ENCODE measurements around the gene MPV17L. TPM values are rescaled to one million over a fixed set of nuclear protein-coding genes. Genes with fewer than 3 reads are reported as not detected.
"Not testable (repeated sequence)": the region's sequence is repeated elsewhere in the genome, so short reads cannot be mapped to it uniquely, and the experiment has no call there.

Gene MPV17L
- total RNA-seq, 2 donors from 2014 or later = not detected

DNA sequence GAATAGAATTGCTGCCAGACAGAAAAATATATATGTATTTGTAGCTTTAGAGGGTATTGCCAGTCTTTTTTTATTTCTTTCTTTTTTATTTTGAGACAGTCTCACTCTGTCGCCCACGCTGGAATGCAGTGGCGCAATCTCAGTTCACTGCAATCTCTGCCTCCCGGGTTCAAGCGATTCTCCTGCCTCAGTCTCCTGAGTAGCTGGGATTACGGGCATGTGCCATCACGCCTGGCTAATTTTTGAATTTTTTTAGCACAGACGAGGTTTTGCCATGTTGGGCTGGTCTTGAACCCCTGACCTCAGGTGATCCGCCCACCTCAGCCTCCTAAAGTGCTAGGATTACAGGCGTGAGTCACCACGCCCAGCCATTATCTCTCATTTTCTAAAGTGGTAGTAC is 35.3 kb downstream of the MPV17L start:
- not testable (repeated sequence) for ATAC-seq (replicated peaks); H3K9me3 Mint-ChIP-seq; H3K4me3 Mint-ChIP-seq; H3K36me3 Mint-ChIP-seq (ENCODE audit: low read depth); H3K27ac Mint-ChIP-seq; H3K4me1 Mint-ChIP-seq
- peaks cover 19% of the 10 kb centered on the region for H3K27me3 Mint-ChIP-seq

DNA sequence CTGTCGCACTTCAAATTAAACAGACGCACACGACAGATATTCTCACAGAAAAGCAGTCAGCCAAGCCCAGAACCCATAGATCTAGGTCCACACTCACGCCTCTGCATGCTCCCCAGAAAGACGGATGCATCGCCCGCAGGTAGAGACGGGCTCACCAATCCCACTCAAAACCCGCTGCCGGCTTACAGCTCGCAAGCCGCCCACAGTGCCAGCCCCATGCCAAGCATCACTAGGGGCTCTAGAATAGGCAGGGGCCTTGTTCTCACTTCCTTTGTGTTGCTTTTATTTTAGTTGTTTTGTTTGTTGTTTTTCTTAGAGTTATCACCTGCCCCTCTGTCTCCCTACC is 38.5 kb downstream of the MPV17L start:
- ATAC-seq (replicated peaks) = peak; percentile 51
- peaks cover 7% of the 10 kb centered on the region for H3K4me1 Mint-ChIP-seq
- H3K4me3 Mint-ChIP-seq = peak overlapping the region; percentile 73

DNA sequence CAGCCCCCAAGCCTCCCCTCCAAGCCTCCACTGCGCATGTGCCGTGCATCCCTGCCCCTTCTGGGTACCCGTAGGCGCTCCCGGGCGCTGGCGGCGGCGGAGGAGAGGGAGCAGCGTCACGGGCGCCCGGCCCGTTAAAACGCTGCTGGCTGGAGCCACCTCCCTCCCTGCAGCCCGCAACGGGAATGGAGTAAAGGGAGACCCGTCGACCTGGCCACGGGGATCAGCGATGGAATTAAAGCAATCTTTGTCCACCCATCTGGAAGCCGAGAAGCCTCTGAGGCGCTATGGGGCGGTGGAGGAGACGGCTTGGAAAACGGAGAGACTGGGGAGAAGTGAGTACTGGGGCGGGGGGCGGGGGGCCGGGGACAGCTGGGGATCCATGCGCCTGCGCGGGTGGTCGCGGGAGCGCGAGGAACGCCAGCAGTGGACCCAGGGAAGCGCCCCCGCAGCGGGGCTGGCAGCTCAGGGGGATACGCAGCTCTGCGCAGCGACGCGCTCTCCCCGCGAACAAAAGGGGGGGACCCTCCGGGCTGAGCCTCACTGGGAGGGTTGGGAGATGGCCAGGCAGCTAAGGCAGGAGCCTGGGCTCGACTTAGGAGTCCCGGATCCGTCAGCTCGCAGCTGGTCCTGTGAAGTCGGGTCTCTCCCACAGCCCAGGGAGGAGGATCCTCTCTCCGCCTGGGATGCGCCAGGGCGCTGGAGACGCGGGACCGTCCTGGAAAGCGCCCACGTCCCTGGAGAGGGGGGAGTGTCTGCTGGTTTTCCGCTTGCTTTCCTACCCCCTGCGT is 39.1 kb downstream of the MPV17L start, which contains the start of gene BMERB1:
TSS of gene BMERB1 (plus strand) at position 164 of the 791 bp plus-strand sequence. CDS start at position 230, 66 bp downstream.
- Mint-ChIP-seq H3K27ac (peak within 1 kb of the TSS; percentile 27), H3K9me3 (no peaks in the 10 kb centered on the region), H3K27me3 (peaks cover 15% of the 10 kb centered on the region), H3K36me3 (ENCODE audit: low read depth) (peaks cover 8% of the 10 kb centered on the region), H3K4me1 (peaks cover 7% of the 10 kb centered on the region), H3K4me3 (peak within 1 kb of the TSS; percentile 73)
- ATAC-seq (replicated peaks) = peak; percentile 94

More for the DNA sequence above, 38.5 kb downstream of the MPV17L start:
- peaks cover 8% of the 10 kb centered on the region for H3K36me3 Mint-ChIP-seq (ENCODE audit: low read depth)
- H3K27ac Mint-ChIP-seq = peak overlapping the region; percentile 27
- no peaks in the 10 kb centered on the region for H3K9me3 Mint-ChIP-seq
- H3K27me3 Mint-ChIP-seq = peaks cover 15% of the 10 kb centered on the region

DNA sequence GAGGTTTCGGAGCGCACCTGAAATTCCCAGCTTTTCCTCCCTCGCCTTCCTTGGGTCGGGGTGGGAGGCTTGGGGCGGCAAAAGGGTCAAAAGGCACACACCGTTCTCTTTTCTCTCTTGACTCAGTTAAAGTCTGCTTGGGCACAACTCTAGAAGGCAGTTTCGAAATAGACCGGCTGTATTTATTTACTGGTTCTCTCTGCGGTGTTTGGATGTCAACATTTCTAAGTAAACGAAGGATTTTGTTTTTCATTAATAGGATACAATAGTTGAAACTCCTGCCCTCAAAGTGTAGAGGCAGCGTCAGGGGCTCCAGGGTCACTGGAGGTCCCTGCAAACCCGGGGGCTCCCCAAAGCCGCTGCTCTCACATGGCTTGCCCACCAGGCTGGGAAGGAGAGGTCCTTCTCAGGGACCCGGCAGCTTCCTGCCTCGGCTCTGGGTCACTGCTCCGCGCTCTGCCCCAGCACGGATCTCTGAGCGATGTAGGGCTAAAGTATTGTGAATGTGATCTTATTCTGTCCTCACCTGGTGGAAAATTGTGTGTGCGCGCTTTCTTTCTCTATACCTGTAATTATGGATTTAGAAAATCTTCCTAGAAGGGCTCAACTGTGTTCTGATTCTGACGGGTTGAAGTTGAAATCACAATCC is 39.8 kb downstream of the MPV17L start:
- H3K27me3 Mint-ChIP-seq = peaks cover 15% of the 10 kb centered on the region
- peak overlapping the region; percentile 5 for H3K27ac Mint-ChIP-seq
- ATAC-seq (replicated peaks) = no peak

DNA sequence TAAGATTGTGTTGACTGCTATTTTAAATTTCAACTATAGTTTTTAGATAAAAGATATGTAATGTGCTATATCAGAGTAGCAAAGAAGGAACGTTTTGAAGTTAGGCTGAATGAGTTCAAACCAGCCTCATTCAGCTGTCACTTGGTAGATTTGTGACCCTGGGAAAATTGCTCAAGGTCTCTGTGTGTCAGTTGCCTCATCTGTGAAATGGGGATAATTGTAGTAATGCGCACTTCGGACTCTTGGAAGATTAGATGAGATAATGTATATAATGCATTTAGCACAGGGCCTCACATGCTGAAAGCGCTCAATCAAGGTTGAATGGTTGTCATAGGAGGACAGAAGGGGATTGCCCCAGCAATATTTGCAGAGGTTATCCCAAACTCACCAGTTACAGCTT is 43.5 kb downstream of the MPV17L start:
- ATAC-seq (replicated peaks) = no peak
- Mint-ChIP-seq H3K4me3 (no peak overlapping the region), H3K36me3 (ENCODE audit: low read depth) (peaks cover 8% of the 10 kb centered on the region), H3K9me3 (no peaks in the 10 kb centered on the region), H3K27ac (no peak overlapping the region), H3K4me1 (peaks cover 11% of the 10 kb centered on the region), H3K27me3 (peaks cover 11% of the 10 kb centered on the region)

More for the DNA sequence above, 39.8 kb downstream of the MPV17L start:
- Mint-ChIP-seq H3K36me3 (ENCODE audit: low read depth) (peaks cover 8% of the 10 kb centered on the region), H3K4me1 (peaks cover 7% of the 10 kb centered on the region), H3K9me3 (no peaks in the 10 kb centered on the region), H3K4me3 (peak overlapping the region; percentile 73)

DNA sequence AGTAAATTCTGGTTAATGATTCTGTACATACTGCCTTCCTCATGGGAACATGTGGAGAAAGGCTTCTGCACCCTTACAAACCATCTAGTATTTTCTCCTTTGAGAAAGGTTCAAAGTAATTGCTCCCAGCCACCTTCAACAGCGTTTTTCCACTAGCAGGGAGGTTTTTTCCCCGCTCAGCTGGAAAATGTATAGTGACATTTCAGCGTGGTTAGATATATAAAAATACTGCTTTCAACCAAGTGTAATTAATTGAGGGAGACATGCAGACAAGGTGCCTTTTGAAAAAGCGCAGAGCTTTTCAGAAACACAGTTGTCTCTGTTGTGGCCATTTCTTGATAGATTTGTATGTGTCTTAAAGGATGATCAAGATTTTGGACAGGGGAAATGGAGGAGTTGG is 44.0 kb downstream of the MPV17L start:
- no peaks in the 10 kb centered on the region for H3K9me3 Mint-ChIP-seq
- ATAC-seq (replicated peaks) = no peak
- H3K27ac Mint-ChIP-seq = no peak overlapping the region
- no peak overlapping the region for H3K4me3 Mint-ChIP-seq
- H3K36me3 Mint-ChIP-seq (ENCODE audit: low read depth) = peaks cover 8% of the 10 kb centered on the region
- peaks cover 10% of the 10 kb centered on the region for H3K27me3 Mint-ChIP-seq
- peaks cover 11% of the 10 kb centered on the region for H3K4me1 Mint-ChIP-seq

DNA sequence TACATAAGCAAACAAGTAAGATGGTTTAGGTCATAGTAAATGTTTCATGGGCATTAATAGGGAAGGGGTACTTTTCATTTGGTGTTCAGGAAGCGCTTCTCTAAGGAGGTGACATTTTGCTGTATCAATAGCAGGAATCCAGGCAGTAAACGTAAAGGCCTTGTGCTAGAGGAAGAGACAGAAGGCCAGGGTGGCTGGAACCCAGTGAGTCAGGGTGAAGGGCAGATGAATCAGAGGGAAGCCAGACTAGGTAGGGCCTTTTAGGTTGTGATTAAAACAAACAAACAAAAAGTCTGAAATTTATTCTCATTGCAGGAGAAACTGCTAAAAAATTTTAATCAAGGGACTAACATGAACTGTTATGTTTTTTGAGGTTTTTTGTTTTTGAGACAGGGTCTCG is 45.3 kb downstream of the MPV17L start:
- H3K36me3 Mint-ChIP-seq (ENCODE audit: low read depth) = peaks cover under 1% of the 10 kb centered on the region
- peak; percentile 42 for ATAC-seq (replicated peaks)
- H3K4me3 Mint-ChIP-seq = no peak overlapping the region
- no peak overlapping the region for H3K27ac Mint-ChIP-seq
- peaks cover 2% of the 10 kb centered on the region for H3K27me3 Mint-ChIP-seq
- peaks cover 6% of the 10 kb centered on the region for H3K4me1 Mint-ChIP-seq
- no peaks in the 10 kb centered on the region for H3K9me3 Mint-ChIP-seq

DNA sequence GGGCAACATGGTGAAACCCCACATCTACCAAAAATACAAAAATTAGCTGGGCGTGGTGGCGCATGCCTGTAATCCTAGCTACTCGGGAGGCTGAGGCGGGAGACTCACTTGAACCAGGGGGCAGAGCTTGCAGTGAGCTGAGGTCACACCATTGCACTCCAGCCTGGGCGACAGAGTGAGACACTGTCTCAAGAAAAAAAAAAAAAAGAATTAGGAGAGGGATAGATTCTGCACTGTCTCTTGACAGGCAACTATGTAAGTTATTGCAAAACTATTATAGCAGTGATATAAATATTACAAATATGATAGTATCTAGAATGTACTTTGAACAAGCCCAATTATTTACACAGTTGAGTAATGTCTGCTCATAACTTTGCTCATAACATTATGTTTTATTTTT is 46.6 kb downstream of the MPV17L start:
- H3K27me3 Mint-ChIP-seq; H3K27ac Mint-ChIP-seq; H3K9me3 Mint-ChIP-seq; ATAC-seq (replicated peaks); H3K4me3 Mint-ChIP-seq; H3K36me3 Mint-ChIP-seq (ENCODE audit: low read depth); H3K4me1 Mint-ChIP-seq: not testable (repeated sequence)

DNA sequence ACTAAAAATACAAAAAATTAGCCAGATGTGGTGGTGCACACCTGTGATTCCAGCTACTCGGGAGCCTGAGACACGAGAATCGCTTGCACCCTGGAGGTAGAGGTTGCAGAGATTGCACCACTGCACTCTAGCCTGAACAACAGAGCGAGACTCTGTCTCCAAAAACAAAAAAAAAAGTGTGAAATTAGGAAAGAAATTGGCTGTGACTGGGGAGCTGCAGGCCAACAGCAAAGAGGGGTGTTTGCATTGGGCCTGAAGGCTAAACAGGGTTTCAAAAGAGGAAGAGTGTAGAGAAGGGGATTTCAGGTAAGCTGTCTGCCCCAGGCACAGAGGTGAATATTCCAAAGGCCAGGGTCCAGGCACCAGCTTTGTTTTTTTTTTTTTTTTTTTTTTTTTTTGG is 48.2 kb downstream of the MPV17L start:
- ATAC-seq (replicated peaks) = no peak
- H3K9me3 Mint-ChIP-seq = no peaks in the 10 kb centered on the region

DNA sequence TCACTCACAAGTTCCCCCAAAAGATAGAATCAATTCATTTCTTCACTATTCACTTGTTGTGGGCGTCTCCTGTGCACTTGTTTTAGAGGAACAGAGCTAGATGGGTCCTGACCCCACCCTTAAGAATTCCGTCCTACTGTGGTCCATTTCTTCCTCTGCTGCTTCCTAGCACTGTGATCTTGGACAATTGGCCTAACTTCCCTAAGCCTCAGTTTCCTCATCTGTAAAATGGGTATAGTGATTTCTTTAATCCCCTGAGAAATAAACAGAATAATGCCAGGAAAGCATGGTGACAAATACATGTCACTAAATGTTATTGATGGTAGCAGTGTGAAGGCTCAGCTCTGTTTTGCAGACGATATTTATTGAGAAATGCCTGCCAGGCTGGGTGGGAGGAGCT is 48.7 kb downstream of the MPV17L start:
- Mint-ChIP-seq H3K36me3 (ENCODE audit: low read depth) (no peaks in the 10 kb centered on the region), H3K27ac (no peak overlapping the region), H3K9me3 (no peaks in the 10 kb centered on the region), H3K27me3 (no peaks in the 10 kb centered on the region), H3K4me1 (peaks cover 4% of the 10 kb centered on the region), H3K4me3 (no peak overlapping the region)
- ATAC-seq (replicated peaks) = no peak

More for the DNA sequence above, 48.2 kb downstream of the MPV17L start:
- Mint-ChIP-seq H3K4me3 (no peak overlapping the region), H3K36me3 (ENCODE audit: low read depth) (no peaks in the 10 kb centered on the region), H3K27me3 (no peaks in the 10 kb centered on the region), H3K27ac (no peak overlapping the region), H3K4me1 (peaks cover 4% of the 10 kb centered on the region)

DNA sequence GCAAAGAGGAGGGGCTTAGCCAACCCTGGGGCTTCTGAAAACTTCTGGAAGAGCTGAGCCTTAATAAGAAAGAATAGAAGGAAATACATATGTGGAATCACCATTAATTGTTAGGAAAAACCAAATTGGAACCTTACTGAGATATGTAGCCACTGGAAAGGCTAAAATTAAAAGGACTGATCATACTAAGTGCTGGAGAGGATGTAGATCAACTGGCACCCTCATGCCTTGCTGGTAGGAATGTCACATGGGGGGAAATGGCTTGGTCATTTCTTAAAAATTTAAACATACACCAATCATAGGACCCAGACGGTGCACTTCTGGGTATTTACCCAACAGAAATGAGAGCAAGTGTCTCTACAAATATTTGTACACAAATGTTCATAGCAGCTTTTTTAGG is 49.9 kb downstream of the MPV17L start:
- Mint-ChIP-seq H3K27ac (no peak overlapping the region), H3K36me3 (ENCODE audit: low read depth) (no peaks in the 10 kb centered on the region), H3K4me1 (peaks cover 4% of the 10 kb centered on the region), H3K4me3 (no peak overlapping the region), H3K27me3 (no peaks in the 10 kb centered on the region), H3K9me3 (no peaks in the 10 kb centered on the region)
- ATAC-seq (replicated peaks) = no peak

DNA sequence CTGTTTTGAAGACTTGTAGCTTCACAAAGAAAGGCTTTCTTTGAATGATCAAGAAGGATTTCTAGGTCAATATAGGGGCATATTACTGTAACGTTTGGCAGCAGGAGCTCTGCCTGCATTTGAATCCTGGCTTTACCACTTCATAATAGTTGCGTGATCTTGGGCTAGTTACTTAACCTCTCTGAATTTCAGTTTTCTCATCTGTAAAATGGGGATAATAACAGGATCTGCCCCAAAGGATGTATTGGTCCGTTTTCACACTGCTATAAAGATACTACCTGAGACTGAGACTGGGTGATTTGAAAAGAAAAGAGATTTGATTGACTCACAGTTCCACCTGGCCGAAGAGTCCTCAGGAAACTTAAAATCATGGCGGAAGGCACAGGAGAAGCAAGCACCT is 51.3 kb downstream of the MPV17L start:
- no peak for ATAC-seq (replicated peaks)
- no peaks in the 10 kb centered on the region for H3K4me1 Mint-ChIP-seq
- H3K9me3 Mint-ChIP-seq = no peaks in the 10 kb centered on the region
- H3K27ac Mint-ChIP-seq = no peak overlapping the region
- no peak overlapping the region for H3K4me3 Mint-ChIP-seq
- H3K36me3 Mint-ChIP-seq (ENCODE audit: low read depth) = no peaks in the 10 kb centered on the region
- H3K27me3 Mint-ChIP-seq = no peaks in the 10 kb centered on the region

DNA sequence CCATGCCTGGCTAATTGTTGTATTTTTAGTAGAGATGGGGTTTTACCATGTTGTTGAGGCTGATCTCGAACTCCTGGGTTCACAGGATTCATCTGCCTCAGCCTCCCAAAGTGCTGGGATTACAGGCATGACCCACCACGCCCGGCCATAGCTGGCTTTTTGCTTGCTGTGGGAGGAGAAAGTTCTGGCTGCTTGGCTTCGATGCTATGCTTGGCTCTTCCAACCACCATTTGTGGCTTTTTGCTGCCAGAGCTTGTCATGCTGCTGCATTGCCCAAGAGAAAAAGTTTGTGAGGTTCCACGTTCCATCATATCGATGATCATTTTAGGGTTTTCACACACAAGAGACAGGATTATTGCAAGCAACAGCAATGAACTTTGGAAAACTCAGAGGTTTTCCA is 55.1 kb downstream of the MPV17L start:
- H3K27ac Mint-ChIP-seq = no peak overlapping the region
- no peaks in the 10 kb centered on the region for H3K9me3 Mint-ChIP-seq
- H3K36me3 Mint-ChIP-seq (ENCODE audit: low read depth) = no peaks in the 10 kb centered on the region
- ATAC-seq (replicated peaks) = no peak
- H3K4me1 Mint-ChIP-seq = no peaks in the 10 kb centered on the region
- H3K27me3 Mint-ChIP-seq = no peaks in the 10 kb centered on the region
- no peak overlapping the region for H3K4me3 Mint-ChIP-seq

DNA sequence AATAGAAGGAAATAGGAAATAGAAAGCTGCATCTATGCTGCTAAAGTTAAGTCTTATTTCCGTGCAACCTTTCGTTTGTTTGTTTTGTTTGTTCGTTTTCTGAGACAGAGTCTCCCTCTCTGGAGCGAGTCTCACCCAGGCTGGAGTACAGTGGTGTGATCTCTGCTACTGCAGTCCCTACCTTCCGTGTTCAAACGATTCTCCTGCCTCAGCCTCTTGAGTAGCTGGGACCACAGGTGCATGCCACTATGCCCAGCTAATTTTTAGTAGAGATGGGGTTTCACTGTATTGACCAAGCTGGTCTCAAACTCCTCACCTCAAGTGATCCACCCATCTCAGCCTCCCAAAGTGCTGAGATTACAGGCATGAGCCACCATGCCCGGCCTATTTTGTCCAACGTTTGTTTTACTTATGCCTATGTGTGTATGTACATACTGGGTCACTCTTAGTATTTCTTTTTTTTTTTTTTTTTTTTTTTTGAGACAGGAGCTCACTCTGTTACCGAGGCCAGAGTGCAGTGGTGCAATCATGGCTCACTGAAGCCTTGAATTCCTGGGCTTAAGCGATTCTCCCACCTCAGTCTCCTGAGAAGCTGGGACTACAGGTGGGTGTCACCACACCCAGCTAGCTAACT is 55.7 kb downstream of the MPV17L start:
- Mint-ChIP-seq H3K36me3 (ENCODE audit: low read depth) (no peaks in the 10 kb centered on the region), H3K27me3 (no peaks in the 10 kb centered on the region), H3K9me3 (no peaks in the 10 kb centered on the region), H3K4me1 (no peaks in the 10 kb centered on the region), H3K27ac (no peak overlapping the region), H3K4me3 (no peak overlapping the region)
- no peak for ATAC-seq (replicated peaks)

All from activated T-helper 17 cell treated with anti-CD3 and anti-CD28 coated beads, Interleukin-2, amount 50 U/mL, for 72 hours (primary cell).